Measurements from ENCODE around the gene THRA. TPM values are rescaled to one million over a fixed set of nuclear protein-coding genes. Genes with fewer than 3 reads are reported as not detected.

The THRA gene
- total RNA-seq, 2 experiments from 2014 or later, result 8.4 TPM

- H3K9me3 Mint-ChIP-seq, result no peaks in the 10 kb centered on the region
- peak overlapping the region; percentile 78 for H3K4me3 Mint-ChIP-seq
- ChIA-PET CTCF (interaction anchor here (0.6 to 5.0 kb wide), 12 partner anchors 9 to 107 kb away, joined by 3 to 60 read pairs (median 4); partner anchors contain the start of gene MED24), POLR2A (interaction anchor here (0.7 to 1.3 kb wide), 10 partner anchors 10 to 77 kb away, joined by 3 to 7 read pairs (median 4); partner anchors contain the start of gene CASC3)
- H3K4me1 Mint-ChIP-seq, result peaks cover 36% of the 10 kb centered on the region
- H3K27me3 Mint-ChIP-seq, result peaks cover 44% of the 10 kb centered on the region
- no peaks in the 10 kb centered on the region for H3K36me3 Mint-ChIP-seq (ENCODE audit: low read depth)
- peak overlapping the region; percentile 35 for H3K27ac Mint-ChIP-seq
- DNase-seq, result no peak
Observed at GRCh38 chr17:40063187-40063771, 514 bp downstream of the THRA start.

- DNase-seq, result no peak
- ChIA-PET CTCF (interaction anchor here (0.7 to 5.0 kb wide), 8 partner anchors 10 to 106 kb away, joined by 3 to 60 read pairs (median 4); partner anchors contain the start of gene MED24), POLR2A (interaction anchor here (0.7 to 3.3 kb wide), 6 partner anchors 9 to 76 kb away, joined by 3 to 26 read pairs (median 4); partner anchors contain the start of genes CASC3 and MED24)
- Mint-ChIP-seq H3K27ac (no peak overlapping the region), H3K9me3 (no peaks in the 10 kb centered on the region), H3K4me3 (peak overlapping the region; percentile 78), H3K27me3 (peaks cover 43% of the 10 kb centered on the region), H3K36me3 (ENCODE audit: low read depth) (no peaks in the 10 kb centered on the region), H3K4me1 (peaks cover 42% of the 10 kb centered on the region)
Observed at GRCh38 chr17:40063901-40064531, 1.3 kb downstream of the THRA start.

DNA sequence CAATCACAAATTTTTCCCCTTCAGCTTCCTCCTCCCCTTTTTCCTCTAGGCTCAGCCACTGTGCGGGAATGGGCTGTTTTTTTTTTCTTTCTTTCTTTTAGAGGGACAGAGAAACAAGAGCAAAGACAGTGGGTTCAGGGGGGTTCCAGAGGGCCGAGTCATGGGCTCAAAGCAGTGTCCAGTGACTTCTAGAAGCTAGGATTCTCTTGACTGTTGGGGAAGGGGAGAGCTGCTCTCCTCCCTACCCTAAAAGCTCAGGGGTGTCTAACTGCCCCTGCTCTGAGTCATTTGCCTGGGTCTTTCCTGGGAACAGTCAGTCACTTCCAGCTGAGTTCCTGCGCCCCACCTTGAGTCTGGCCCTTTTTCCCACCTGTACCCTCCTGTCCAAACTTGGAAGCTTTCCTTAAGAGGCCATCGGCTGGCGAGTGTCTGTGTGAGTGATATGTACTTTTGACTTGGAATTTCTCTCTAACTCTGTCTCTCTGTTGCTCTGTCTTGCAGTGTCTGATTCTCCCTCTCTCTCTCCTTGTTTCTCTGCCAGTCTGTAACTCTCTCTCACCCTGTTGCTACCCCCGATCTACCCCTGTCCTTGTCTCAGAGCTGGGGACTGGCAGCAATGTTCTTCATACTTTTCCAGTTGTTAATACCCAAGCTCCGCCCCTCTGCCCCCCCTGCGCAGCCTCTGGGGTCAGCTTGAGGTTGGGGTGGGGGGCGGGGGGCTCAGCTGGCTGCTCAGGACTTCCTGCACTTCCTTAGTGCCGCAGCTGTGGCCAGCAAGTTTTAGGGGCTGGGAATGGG is 2.4 kb downstream of the THRA start:
- Mint-ChIP-seq H3K9me3 (no peaks in the 10 kb centered on the region), H3K36me3 (ENCODE audit: low read depth) (no peaks in the 10 kb centered on the region), H3K27ac (no peak overlapping the region), H3K4me1 (peaks cover 54% of the 10 kb centered on the region), H3K4me3 (no peak overlapping the region), H3K27me3 (peaks cover 37% of the 10 kb centered on the region)
- CTCF ChIA-PET, result interaction anchor here (1.1 to 5.0 kb wide), 6 partner anchors 9 to 290 kb away, joined by 3 to 60 read pairs (median 6); partner anchors contain the start of gene MED24
- no peak for DNase-seq
- POLR2A ChIA-PET, result interaction anchor here (0.6 to 3.3 kb wide), 5 partner anchors 11 to 1870 kb away, joined by 3 to 26 read pairs (median 3); partner anchors contain the start of genes CASC3 and MED24

DNA sequence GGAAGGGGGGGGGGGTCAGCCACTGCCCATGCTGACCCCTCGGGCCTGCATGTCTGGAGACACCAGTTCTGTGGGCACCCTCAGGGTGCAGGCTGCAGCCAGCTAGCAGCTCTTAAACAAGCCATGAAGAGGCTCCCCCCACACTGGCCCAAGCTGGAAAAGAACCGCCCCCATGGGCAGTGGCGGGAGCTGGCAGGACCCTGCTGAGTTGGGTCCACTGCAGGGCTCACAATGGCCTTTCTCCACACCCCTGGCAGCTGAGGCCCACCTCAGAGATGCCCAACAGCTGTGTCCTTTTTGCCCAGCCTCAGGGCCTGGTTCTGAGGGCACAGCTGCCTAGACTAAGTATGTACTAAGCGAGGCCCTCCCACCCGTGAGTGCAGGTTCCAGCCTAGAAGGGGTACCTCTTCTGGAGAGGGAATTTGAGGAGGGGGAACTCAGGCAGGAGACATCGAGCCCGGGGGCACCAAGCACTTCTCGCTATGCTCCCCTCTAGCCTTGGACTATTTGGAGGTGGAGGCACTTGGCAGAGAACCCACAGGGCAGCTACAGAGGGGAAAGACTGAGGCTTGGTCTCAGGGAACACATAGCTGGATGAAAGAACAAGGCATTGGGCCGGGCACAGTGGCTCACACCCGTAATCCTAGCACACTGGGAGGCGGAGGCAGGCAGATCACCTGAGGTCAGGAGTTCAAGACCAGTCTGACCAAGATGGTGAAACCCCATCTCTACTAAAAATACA is 3.2 kb downstream of the THRA start:
- Mint-ChIP-seq H3K4me3 (no peak overlapping the region), H3K9me3 (no peaks in the 10 kb centered on the region), H3K27me3 (peaks cover 33% of the 10 kb centered on the region), H3K27ac (no peak overlapping the region), H3K36me3 (ENCODE audit: low read depth) (no peaks in the 10 kb centered on the region), H3K4me1 (peaks cover 55% of the 10 kb centered on the region)
- CTCF ChIA-PET, result interaction anchor here (0.6 to 5.0 kb wide), 6 partner anchors 9 to 289 kb away, joined by 3 to 60 read pairs (median 4); partner anchors contain the start of genes CASC3 and MED24
- no peak for DNase-seq
- POLR2A ChIA-PET, result interaction anchor here (0.5 to 3.3 kb wide), 8 partner anchors 12 to 260 kb away, joined by 3 to 26 read pairs (median 3); partner anchors contain the start of genes CASC3 and MED24

DNA sequence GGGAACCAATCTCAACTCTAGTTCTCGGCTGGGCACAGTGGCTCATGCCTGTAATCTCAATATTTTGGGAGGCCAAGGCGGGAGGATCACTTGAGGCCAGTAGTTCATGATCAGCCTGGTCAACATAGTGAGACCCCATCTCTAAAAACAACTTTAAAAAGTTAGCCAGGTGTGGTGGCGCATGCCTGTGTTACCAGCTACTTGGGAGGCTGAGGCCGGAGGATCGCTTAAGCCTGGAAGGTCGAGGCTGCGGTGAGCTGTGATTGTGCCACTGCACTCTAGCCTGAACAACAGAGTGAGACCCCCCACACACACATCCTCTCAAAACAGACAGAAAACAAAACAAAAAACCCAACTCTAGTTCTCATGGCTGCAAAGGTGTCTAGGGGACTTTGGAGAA is 4.9 kb downstream of the THRA start:
- Mint-ChIP-seq H3K27me3 (peaks cover 18% of the 10 kb centered on the region), H3K27ac (peak overlapping the region; percentile 66), H3K9me3 (no peaks in the 10 kb centered on the region), H3K4me1 (peaks cover 47% of the 10 kb centered on the region), H3K36me3 (ENCODE audit: low read depth) (no peaks in the 10 kb centered on the region), H3K4me3 (peak overlapping the region; percentile 21)
- CTCF ChIA-PET, result interaction anchor here (1.3 to 5.0 kb wide), 4 partner anchors 7 to 45 kb away, joined by 3 to 60 read pairs (median 14); partner anchors contain the start of gene MED24
- DNase-seq, result no peak
- POLR2A ChIA-PET, result interaction anchor here (2.0 to 3.2 kb wide), 2 partner anchors 14 to 45 kb away, joined by 11 to 14 read pairs; partner anchors contain the start of gene MED24

- peaks cover 47% of the 10 kb centered on the region for H3K4me1 Mint-ChIP-seq
- POLR2A ChIA-PET, result interaction anchor here (1.1 to 3.2 kb wide), 6 partner anchors 11 to 56 kb away, joined by 4 to 14 read pairs (median 6); partner anchors contain the start of genes MED24 and NR1D1
- DNase-seq, result no peak
- H3K36me3 Mint-ChIP-seq (ENCODE audit: low read depth), result no peaks in the 10 kb centered on the region
- H3K27ac Mint-ChIP-seq, result peak overlapping the region; percentile 66
- CTCF ChIA-PET, result interaction anchor here (0.5 to 3.5 kb wide), 7 partner anchors 18 to 100 kb away, joined by 3 to 21 read pairs (median 6); no protein-coding TSS in a partner anchor
- H3K27me3 Mint-ChIP-seq, result peaks cover 18% of the 10 kb centered on the region
- no peaks in the 10 kb centered on the region for H3K9me3 Mint-ChIP-seq
- peak overlapping the region; percentile 75 for H3K4me3 Mint-ChIP-seq
Observed at GRCh38 chr17:40068129-40068581, 5.4 kb downstream of the THRA start.

- Mint-ChIP-seq H3K9me3 (no peaks in the 10 kb centered on the region), H3K27ac (peak overlapping the region; percentile 66), H3K4me3 (peak overlapping the region; percentile 75), H3K36me3 (ENCODE audit: low read depth) (no peaks in the 10 kb centered on the region), H3K4me1 (peaks cover 44% of the 10 kb centered on the region), H3K27me3 (peaks cover 16% of the 10 kb centered on the region)
- ChIA-PET POLR2A (interaction anchor here (0.7 to 3.2 kb wide), 7 partner anchors 12 to 151 kb away, joined by 3 to 14 read pairs (median 5); partner anchors contain the start of genes MED24, NR1D1 and WIPF2), CTCF (interaction anchor here (0.5 to 3.5 kb wide), 8 partner anchors 17 to 100 kb away, joined by 3 to 21 read pairs (median 6); no protein-coding TSS in a partner anchor)
- no peak for DNase-seq
Observed at GRCh38 chr17:40068584-40068916, 5.8 kb downstream of the THRA start.

- H3K36me3 Mint-ChIP-seq (ENCODE audit: low read depth), result no peaks in the 10 kb centered on the region
- H3K4me3 Mint-ChIP-seq, result peak overlapping the region; percentile 75
- H3K9me3 Mint-ChIP-seq, result no peaks in the 10 kb centered on the region
- peak overlapping the region; percentile 66 for H3K27ac Mint-ChIP-seq
- peaks cover 11% of the 10 kb centered on the region for H3K27me3 Mint-ChIP-seq
- POLR2A ChIA-PET, result interaction anchor here (0.7 to 3.2 kb wide), 9 partner anchors 12 to 339 kb away, joined by 3 to 14 read pairs (median 4); partner anchors contain the start of genes MED24, MIEN1, NR1D1 and WIPF2
- CTCF ChIA-PET, result interaction anchor here (0.5 to 3.5 kb wide), 10 partner anchors 15 to 99 kb away, joined by 3 to 21 read pairs (median 4); partner anchors contain the start of gene MED24
- peak; percentile 76 for DNase-seq
- H3K4me1 Mint-ChIP-seq, result peaks cover 39% of the 10 kb centered on the region
Observed at GRCh38 chr17:40068917-40069750, 6.4 kb downstream of the THRA start.

- Mint-ChIP-seq H3K27me3 (peaks cover 3% of the 10 kb centered on the region), H3K4me3 (peak overlapping the region; percentile 32), H3K9me3 (no peaks in the 10 kb centered on the region), H3K27ac (peak overlapping the region; percentile 19), H3K4me1 (peaks cover 32% of the 10 kb centered on the region), H3K36me3 (ENCODE audit: low read depth) (no peaks in the 10 kb centered on the region)
- CTCF ChIA-PET, result interaction anchor here (0.7 to 3.5 kb wide), 8 partner anchors 16 to 99 kb away, joined by 3 to 21 read pairs (median 6); partner anchors contain the start of gene MED24
- no peak for DNase-seq
- POLR2A ChIA-PET, result interaction anchor here (0.8 to 3.2 kb wide), 7 partner anchors 13 to 340 kb away, joined by 3 to 14 read pairs (median 5); partner anchors contain the start of genes MED24 and MIEN1
Observed at GRCh38 chr17:40069751-40070708, 7.3 kb downstream of the THRA start.

GRCh38 chr17:40070709-40071312 is 8.0 kb downstream of the THRA start:
- DNase-seq, result no peak
- ChIA-PET CTCF (interaction anchor here (3.5 kb wide), 1 partner anchor 42 kb away, joined by 21 read pairs; no protein-coding TSS in a partner anchor), POLR2A (no interaction called here)
- Mint-ChIP-seq H3K36me3 (ENCODE audit: low read depth) (no peaks in the 10 kb centered on the region), H3K4me3 (no peak overlapping the region), H3K27me3 (no peaks in the 10 kb centered on the region), H3K9me3 (no peaks in the 10 kb centered on the region), H3K4me1 (peaks cover 34% of the 10 kb centered on the region), H3K27ac (no peak overlapping the region)

Measured in activated CD4-positive, alpha-beta memory T cell treated with anti-CD3 and anti-CD28 coated beads, Interleukin-2, amount 10 ng/mL, durations not matched to agents 7 days and 5 days (primary cell).